GM18520 (cell line): ENCODE results near the gene GSN.

ENCODE experiments used
- ATAC-seq: cut with Tn5 transposase; IDR thresholded peaks from one replicate; pipeline ENCODE4 v1.9.1; 2021; ENCODE audit not compliant: unreplicated experiment

Gene GSN

DNA sequence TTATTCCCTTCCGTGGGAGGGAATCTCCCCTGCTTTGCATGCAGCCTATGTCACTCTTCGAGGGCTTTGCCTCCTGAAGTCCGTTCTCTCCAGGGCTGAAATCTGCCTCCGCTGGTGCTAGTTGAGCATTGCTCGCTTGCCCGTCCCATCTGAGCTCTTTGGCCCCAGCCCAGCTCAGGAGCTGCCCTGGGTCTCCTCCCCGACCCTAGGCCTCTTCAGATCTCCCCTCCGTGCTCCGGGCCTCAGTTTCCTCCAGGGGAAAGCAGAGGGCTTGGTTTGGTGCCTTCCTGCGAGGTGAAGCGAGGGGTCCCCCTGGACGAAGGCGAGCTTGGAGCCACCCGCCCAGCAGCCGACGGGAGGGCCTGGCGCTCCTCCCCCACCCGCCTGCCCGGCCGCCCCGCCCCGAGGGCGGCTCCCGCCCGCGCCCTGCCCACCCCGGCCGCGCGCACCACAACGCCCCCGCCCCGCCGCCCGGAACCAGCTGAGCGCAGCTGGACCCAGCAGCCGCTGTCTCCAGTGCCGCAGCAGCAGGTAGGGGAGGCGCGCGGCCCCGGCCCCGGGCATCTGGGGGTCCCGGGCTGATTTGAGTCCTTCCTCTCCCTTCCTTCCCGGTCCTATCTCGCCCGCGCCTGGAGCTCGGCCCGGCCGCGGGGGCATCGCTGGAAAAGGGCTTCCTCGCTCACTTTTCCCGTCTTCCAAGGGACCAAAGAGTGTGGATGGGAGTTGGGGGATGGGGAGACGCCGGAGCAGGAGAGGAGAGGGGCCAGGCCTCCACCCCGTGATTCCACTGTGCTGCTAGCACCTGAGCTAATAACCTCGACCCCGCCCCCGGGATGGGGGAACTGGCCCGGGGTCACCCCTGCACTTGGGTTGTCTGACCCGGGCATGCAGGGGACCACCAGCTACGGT, at the start of gene GSN:
TSS of gene GSN (plus strand) at position 474 of the 909 bp plus-strand sequence. CDS start 33,810 bp downstream, outside the sequence.
- no peak for ATAC-seq

DNA sequence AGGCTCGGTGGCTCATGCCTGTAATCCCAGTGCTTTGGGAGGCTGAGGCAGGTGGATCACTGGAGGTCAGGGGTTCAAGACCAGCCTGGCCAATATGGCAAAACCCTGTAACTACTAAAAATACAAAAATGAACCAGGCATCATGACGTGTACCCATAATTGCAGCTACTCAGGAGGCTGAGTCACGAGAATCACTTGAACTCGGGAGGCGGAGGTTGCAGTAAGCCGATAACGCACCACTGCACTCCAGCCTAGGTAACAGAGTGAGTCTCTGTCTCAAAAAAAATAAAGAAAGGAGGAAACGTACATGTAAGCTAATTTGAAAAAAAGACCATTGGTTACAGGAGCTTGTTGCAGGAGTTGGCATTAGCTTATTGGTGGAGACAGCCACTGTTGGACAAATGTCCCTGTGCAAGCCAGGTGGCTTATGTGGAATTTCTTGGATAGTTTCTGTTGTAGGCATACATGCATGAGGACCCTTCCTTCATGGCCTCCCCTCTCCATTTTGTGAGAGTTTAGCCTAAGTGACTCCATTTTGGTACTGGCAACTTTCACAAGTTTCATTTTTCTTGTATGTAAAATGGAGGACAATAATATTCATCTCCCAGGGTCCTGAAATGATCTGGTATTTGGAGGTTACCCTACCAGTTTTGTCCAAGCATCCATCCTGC, 49.5 kb upstream of the GSN start:
- no peak for ATAC-seq

DNA sequence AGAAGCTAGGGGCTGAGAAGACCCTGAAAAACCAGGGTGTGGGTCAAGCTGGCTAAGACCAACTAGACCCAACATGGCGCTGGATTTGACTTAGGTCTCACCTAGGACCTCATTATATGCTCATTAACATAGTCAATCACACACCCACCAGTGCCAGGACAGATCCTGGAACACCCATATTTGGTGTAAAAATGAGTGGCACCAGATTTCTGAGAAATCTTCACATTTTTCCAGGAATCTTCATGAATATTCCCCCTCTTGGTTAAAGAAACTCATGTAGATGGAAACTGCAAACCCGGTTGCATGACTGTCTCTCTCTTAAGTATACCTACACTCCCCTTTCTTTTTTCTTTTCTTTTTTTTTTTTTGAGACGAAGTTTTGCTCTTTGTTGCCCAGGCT, 48.4 kb upstream of the GSN start:
- no peak for ATAC-seq

DNA sequence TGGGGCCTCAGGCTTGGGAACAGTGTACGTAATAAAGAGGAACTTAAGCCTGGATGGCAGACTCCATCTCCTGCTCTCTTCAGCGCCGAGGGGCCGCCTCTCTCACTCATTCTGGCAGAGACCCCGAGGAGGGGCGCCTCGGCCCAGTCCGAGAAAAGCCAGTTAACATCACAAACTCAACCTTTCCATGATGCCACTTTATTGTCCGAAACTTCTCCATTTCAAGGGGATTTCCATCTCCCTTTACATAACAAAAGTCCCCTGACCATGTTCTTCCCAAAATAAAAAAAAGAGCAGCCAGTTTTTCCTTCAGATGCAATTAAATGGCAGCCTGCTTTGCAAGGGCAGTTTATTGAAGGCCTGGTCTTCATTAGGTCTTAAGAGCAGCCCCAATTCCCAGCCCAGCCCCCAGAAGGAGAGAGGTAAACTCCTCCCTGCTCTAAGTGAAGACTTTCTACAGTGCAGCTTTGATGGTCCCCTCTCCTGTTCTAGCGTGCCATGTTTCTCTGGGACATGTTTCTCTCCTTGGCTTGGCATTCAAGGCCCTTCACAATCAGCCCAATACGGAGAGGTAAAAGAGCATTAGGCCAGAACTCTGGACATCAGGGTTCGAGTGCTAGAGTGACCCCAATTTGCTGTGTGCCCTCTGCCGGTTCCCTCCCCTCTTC, 46.8 kb upstream of the GSN start:
- no peak for ATAC-seq

DNA sequence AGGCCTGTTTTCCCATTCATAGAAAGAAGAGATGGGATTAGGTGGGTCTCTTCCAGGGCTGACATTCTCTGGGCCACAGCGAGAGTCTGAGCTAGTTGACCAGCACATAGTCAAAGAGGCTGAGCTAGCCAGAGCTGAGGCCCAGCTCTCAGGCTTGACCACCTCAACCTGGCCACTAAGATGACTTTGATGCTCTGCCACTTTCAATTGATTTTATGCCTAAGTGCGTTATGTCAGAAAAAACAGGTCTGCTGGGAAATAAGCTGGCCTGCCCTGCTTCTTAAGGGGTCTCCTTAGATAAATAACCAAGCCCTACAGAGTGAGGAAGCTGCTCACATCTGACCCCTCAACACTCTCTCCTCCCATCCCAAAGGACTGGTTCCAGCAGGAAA, 46.3 kb upstream of the GSN start:
- no peak for ATAC-seq

DNA sequence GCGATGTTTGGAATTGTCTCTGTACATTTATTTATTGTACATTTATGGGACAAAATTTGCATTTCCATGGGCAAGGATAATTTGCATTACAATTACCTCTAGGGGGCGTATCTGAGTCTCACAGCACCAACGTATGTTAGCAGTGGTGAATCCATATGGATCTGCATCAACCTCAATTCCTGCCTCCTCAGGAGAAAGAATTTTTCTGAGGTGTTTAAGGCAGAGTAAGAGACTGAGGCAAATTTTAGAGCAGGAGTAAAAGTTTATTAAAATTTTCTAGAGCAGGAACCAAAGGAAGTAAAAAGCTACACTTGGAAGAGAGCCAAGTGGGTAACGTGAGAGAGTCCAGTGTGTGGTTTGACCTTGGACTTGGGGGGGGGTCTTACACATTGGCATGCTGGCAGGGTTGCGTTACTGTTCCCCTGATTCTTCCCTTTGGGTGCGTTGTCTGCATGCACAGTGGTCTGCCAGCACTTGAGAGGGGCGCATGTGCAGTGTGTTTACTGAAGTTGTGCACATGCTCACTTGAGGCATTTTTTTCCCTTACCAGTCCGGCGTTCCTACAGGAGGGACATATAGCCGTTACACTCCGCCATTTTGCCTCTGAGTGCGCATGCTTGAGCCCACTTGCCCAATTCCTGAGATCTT, 45.3 kb upstream of the GSN start:
- ATAC-seq, result no peak

DNA sequence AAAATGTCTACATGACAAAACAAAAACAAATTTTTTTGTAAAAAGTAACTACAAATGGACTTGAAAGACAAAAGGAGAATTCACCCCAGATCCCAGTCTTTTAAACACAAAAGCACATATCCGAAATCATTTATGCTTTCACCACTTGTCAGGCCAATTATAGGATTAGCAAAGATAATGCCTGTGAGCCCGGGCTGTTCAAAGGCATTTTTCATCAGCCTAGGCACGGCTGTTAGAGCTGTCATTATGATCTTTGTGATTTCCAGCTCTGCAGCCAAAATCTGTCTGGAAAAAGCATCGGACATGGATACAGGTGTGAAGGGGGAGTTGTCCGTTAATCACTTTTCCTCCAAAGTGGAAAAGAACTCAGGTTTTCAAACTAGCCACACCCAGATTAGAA, 42.7 kb upstream of the GSN start:
- ATAC-seq, result no peak

DNA sequence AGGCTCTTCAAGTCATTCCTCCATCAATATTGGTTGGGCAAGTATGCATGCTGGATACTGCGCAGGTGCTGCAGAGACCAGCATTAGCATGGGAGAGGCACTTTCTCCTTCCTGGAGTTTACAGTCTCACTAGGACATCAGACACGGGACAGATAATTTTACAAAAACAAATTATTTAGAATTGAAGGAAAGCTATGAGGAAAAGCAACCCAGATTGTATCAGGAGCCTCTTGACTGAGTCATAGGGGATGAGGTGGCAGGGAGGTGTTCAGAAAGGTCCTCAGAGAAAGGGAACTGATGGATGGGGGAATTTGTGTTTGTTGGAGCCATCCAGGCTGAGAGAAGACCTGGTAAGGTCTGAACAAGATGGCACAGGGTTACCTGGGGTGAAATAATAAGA, 41.8 kb upstream of the GSN start:
- no peak for ATAC-seq

DNA sequence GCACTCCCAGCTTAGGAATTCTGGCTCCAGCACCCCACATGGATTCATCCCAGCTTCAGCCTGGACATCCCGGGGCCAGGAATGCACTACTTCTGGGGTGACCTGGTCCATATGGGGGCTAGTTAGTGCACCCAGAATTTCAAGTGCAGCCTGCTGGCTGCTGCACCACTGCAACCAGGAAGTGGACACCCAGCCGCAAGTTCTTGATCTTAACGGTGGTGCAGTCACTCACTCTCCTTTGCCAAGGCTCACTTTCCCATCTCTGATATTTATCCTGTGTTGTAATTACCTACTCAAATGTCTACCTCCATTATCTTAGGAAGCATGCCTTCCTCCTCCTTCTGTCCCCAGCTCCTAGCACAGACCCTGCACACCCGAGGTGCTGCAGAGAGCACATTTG, 40.1 kb upstream of the GSN start:
- ATAC-seq, result no peak

DNA sequence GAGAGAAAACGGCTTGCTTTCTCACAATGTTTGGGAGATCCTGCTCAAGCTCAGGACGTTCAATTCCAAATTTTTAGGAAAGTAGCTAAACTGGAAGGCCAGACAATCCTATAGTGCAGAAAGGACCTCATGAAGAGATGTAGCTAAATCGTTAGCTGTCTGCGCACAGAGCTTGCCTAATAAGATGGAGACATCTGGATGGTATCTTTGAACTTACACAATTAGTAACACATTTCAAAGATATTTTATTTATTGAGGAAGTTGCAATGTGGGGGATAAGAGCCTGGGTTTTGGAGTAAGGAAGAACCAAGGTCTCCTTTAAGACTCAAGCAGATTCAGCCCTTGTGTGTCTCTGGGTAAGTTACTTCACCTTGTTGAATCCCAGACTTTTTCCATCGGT, 37.7 kb upstream of the GSN start:
- ATAC-seq, result no peak

DNA sequence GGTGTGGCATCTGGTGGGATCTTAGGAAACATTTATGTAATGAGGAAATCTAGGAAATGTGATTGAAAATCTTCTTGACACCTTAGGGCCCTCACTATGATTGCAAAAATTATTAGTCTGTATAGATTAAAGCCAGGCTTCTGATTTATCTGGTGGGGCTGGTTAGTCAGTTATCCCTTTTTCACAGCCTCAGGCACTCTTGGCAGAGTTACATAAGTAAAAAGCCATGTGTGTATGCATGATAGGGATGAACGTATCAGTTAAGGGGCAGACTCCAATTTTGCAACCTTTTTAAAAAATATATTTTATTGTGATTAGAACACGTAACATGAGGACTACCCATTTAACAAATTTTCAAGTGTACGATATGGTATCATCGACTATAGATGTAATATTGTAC, 35.7 kb upstream of the GSN start:
- ATAC-seq, result no peak

DNA sequence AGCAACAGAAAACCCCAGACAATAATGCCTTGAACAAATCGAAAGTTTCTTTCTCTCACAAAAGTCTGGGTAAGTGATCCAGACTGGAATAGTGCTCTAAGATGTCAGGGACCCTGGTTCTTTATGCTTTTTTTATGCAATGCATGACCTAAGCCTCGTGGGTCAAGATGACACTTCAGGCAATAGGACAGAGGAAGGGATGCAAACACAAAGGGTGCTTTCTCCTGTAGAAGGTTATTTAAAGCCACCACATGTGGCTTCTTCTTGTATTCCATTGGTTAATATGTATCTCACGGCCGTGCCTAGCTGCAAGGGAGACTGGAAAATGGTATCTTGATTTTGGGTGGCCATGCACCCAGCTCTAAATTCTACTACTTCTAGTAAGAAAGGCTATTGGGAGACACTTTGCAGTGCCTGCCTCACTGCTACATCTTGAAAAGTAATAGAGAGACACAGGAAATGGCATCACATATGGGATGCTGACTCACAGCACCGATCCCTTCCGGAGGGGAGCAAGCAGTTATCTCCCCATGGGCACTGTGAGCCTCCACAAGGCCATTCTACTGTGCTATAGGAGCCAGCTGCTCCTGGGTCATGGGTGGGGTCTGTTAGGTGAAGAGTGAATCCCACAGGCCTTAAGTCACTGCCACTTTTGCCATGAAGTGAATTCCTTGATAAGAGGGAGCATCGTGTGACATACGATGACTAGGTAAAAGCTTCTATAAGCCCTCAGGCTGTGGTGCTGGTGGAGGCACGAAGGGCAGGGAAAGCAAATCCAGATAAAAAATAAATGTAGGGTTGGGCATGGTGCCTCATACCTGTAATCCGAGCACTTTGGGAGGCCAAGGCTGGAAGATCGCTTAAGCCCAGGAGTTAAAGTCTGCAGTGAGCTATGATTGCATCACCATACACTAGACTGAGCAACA, 33.8 kb upstream of the GSN start:
- no peak for ATAC-seq

DNA sequence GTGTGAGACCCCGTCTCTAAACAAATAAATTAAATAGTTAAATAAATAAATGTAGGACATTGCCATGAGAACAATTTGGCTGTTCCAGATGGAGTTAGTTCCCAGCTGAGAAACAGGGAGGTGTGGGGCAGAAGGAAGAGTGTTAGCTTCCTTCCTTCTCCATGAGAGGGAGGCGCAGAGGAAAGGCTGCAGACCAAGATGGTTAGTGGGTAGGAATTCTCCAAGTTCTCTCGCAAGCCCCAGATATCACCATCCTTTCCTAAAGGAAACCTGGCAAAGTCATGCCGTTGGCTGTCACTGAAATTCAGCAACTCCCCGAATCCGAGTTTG, 33.2 kb upstream of the GSN start:
- ATAC-seq, result no peak

DNA sequence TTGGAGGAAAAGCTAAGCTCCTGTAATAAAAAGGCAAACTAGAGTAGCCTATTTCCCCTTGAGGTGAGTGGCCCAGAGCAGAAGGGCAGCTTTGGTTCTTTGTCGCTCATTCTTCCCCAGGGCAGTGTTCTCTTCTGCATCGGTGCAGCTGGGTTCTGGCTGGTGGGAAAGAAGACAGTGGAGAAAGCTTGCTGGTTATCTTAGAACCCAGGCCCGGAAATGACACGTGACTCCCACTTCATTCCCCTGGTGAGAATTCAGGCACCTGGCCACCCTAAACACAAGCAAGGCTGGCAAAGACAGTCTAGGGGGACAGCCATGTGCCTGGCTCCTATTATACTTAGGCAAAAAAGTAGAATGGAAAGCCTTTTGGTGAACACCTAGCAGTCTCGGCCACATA, 32.5 kb upstream of the GSN start:
- no peak for ATAC-seq

DNA sequence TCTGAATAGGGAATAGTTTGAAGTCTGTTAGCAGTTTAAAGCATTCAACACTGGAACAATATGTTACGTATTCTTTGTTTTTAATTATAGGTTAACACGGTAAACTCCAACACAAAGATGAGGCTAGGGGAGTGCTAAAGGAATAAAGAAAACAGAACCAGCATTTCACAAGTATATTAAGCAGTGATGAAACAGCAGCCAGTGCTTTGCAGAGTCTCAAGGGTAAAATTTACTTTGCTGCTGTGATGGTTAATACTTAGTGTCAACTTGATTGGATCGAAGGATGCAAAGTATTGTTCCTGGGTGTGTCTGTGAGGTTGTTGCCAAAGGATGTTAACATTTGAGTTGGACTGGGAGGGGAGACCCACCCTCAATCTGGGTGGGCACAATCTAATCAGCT, 30.0 kb upstream of the GSN start:
- ATAC-seq, result no peak

DNA sequence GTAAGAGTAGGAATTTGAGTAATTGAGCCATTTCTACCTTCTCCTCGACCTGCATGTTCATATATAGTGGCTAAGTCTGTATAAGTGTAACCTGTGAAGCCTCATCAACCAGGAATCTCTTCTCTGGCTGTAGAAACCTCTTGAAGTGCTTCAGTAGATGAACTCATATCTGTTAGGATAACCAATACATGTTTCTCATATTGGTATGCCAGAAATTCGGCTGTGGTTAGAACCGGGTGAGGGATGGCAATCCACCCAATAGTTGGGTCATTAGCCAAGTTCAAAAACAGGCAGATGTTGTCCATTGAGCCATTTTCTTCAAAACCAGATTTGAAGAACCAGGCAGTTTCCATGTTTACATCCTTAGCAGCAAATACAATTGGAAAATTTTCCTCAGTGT, 28.9 kb upstream of the GSN start:
- ATAC-seq, result no peak

DNA sequence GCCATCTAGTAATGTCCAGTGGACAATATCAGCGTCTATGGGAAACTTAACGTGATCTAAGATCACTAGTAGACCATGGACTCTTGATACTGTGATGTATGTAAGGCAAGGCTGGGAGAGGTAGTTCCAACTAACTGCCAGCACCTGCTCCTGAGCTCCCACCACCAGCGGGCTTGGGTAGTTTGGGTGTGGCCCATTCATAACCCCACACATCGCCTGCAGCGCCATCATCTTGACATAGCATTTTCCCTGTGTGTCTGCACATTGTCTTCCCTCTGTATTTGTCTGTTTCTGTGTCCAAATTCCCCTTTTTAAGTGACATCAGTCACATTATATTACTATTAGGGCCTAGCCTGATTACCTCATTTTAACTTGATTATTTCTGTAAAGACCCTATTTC, 28.1 kb upstream of the GSN start:
- ATAC-seq, result no peak

DNA sequence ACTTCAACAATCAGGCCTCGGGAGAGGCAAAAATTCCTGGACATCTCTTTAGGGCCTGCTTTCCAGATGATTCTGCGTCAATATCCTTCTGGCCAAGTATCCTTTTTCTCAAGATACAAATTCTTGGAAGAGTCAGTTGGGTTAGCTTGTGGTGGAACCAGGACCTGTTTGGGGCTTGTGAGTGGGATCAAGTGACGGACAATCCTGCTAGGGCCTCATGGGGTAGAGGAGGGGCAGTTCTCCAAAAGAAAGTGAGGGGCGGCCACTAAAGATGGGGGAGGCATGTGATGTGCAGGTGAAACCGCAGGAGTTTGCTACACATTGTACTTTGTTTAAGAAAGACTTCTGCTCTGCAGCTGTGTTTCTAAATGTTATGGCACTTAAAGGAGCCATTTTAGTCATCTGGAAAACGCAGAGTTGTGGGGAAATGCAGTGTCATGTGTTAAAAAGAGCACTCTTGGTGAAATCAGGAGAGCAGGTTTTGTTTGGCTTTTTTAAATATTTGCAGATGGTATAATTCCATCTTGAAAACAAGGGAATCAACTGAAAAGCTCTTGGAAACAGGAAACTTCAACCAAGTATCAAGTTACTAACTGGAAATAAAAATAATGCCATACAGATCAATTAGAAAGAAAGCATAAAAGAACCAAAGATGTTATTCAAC, 27.4 kb upstream of the GSN start:
- ATAC-seq, result no peak

DNA sequence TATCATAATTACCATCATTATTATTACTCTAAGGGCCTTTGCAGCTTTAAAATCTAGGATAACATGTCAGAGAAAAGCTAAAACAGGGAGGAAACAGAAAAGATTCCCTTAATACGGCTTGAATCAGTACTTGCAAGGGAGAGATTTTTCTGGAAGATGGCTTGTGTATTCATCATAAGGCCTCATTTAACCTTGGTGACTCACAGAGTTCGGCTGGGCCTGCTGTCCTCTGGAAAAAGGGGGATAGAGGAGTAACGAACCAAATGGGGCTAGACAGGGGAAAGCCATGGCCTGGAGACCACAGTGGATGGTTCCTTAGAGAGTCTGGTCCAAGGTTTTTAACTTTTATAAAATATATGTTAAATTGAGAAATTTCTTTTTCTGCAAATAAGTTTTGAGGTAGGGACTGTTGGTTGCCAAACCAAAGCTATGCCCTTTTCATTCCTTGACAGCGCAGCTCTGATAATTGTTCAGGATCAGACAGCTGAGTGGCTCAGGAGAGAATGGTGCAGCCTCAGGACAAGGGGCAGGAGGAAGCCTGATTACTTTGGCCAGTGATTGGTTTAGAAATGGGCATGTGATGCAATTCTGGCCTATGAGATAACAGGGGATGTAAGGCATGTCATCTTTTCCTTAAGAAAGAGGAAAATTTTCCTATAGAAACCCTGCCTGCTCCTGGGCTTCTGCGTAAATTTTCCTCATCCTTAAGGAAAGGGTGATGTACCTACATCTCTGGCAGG, 25.6 kb upstream of the GSN start:
- no peak for ATAC-seq
